Thyroid gland (tissue), 4 donors: Measurements from ENCODE around the gene SLCO2B1.

ENCODE experiments used
- CTCF ChIP-seq, 6 experiments: fragments of 200-600 bp in 3 of 6; fragments of 450-650 bp in 3 of 6; sonication (generic) in 3 of 6; IDR thresholded peaks; one replicate each; pipeline ENCODE4 v1.5.1; 2016 to 2019; ENCODE audit warnings: antibody characterized with exemption in 6 of 6, mild to moderate bottlenecking in 2 of 6, inconsistent platforms in 1 of 6, moderate library complexity in 1 of 6
- POLR2A ChIP-seq, 2 donors: fragments of 450-650 bp; IDR thresholded peaks; one replicate each; pipeline ENCODE4 v1.6.1; 2017; ENCODE audit warnings: antibody characterized with exemption in 2 of 2, mild to moderate bottlenecking in 2 of 2, moderate library complexity in 1 of 2

- TF ChIP-seq CTCF (IDR thresholded peaks at IDR 0.05) = no peak
- TF ChIP-seq POLR2A (IDR thresholded peaks at IDR 0.05) = no peak
These were observed 78.6 kb downstream of the SLCO2B1 start for GRCh38 chr11:75229466-75229865.
